DOHH2 (cell line): Measurements from ENCODE around the gene AMPH.

Experiments
- H3F3A ChIP-seq: fragments of 200-600 bp; sonication (generic), shearing (Covaris generic); 2 replicates; pipeline ENCODE4 v1.6.0; 2016; ENCODE audit warnings: antibody characterized with exemption, mild to moderate bottlenecking; ENCODE audit not compliant: control insufficient read depth, insufficient read depth
- H3K27ac ChIP-seq: fragments of 200-600 bp; sonication (generic); 2 replicates; pipeline ENCODE4 v1.5.1; 2014; ENCODE audit warnings: low read depth, mild to moderate bottlenecking, low read length, moderate library complexity
- H3K27me3 ChIP-seq: fragments of 200-600 bp; sonication (generic); 2 replicates; pipeline ENCODE4 v1.6.1; 2014; ENCODE audit warnings: mild to moderate bottlenecking, low read length, mixed read lengths; ENCODE audit not compliant: control insufficient read depth
- H3K36me3 ChIP-seq: fragments of 200-600 bp; sonication (generic); 2 replicates; pipeline ENCODE4 v1.6.1; 2014; ENCODE audit warnings: mild to moderate bottlenecking, low read length, moderate library complexity, mixed read lengths; ENCODE audit not compliant: control insufficient read depth
- H3K4me1 ChIP-seq: fragments of 200-600 bp; sonication (generic); 2 replicates; pipeline ENCODE4 v1.6.1; 2014; ENCODE audit warnings: mild to moderate bottlenecking, low read length, mixed read lengths; ENCODE audit not compliant: control insufficient read depth
- H3K4me2 ChIP-seq: fragments of 200-600 bp; sonication (generic); 2 replicates; pipeline ENCODE4 v1.6.0; 2014; ENCODE audit warnings: mild to moderate bottlenecking, low read length, moderate library complexity
- H3K4me3 ChIP-seq: fragments of 200-600 bp; sonication (generic); 2 replicates; pipeline ENCODE4 v1.5.1; 2014; ENCODE audit warnings: mild to moderate bottlenecking, low read length, mixed read lengths
- H3K79me2 ChIP-seq: fragments of 200-600 bp; sonication (generic); 2 replicates; pipeline ENCODE4 v1.6.1; 2014; ENCODE audit warnings: mild to moderate bottlenecking, low read length, mixed read lengths; ENCODE audit not compliant: control insufficient read depth
- H3K9me2 ChIP-seq: fragments of 200-600 bp; sonication (generic); replicated peaks from 2 replicates; pipeline ENCODE4 v1.6.1; 2014; ENCODE audit warnings: mild to moderate bottlenecking, low read length, mixed read lengths; ENCODE audit not compliant: control insufficient read depth
- H3K9me3 ChIP-seq: fragments of 200-600 bp; sonication (generic); 2 replicates; pipeline ENCODE4 v1.6.1; 2014; ENCODE audit warnings: antibody characterized with exemption, low read length, mixed read lengths; ENCODE audit not compliant: control insufficient read depth, insufficient read depth
- H4K20me1 ChIP-seq: fragments of 200-600 bp; sonication (generic); 2 replicates; pipeline ENCODE4 v1.6.0; 2014; ENCODE audit warnings: low read depth, mild to moderate bottlenecking, antibody characterized with exemption, low read length, moderate library complexity; ENCODE audit not compliant: control insufficient read depth, insufficient read depth
- EZH2phosphoT487 ChIP-seq: fragments of 200-600 bp; sonication (generic); IDR thresholded peaks from 2 replicates; pipeline ENCODE4 v1.6.1; 2017; ENCODE audit warnings: borderline replicate concordance, mild to moderate bottlenecking, antibody characterized with exemption, low read length, moderate library complexity, mixed read lengths
- TF ChIP-seq, protein P1 (sequence below): fragments of 200-600 bp; sonication (generic); IDR thresholded peaks from one replicate; pipeline ENCODE4 v1.5.1; 2014; ENCODE audit warnings: antibody characterized with exemption, mild to moderate bottlenecking, low read depth, low read length; ENCODE audit not compliant: poor library complexity, severe bottlenecking

Gene AMPH

DNA sequence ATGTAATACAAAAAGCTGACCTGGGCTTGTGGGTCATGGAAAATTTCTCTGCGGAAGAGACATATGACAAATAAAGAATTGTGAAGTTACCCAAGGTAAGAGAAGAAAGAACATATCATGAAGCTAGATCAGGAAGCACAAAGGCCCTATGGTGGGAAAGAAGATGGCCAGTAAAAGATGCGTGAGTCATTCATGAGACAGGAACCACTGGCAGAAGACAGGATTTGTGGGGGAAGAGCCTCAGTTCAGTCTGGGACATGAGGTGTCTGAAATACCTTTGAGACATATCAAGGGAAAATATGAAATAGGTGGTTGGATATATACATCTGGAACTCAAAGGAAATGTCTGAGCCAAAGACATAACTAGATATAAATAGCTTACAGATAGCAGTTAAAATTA lies 27.7 kb upstream of the AMPH start:
- H3K4me3 ChIP-seq: no peak overlapping the region
- H3K79me2 ChIP-seq: no peaks in the 10 kb centered on the region
- H3K9me3 ChIP-seq: no peaks in the 10 kb centered on the region
- no peak overlapping the region for H3K27ac ChIP-seq
- no peaks in the 10 kb centered on the region for H3K36me3 ChIP-seq
- H3K9me2 ChIP-seq: no peaks in the 10 kb centered on the region
- TF ChIP-seq EZH2phosphoT487: no peak
- TF ChIP-seq, protein P1, sequence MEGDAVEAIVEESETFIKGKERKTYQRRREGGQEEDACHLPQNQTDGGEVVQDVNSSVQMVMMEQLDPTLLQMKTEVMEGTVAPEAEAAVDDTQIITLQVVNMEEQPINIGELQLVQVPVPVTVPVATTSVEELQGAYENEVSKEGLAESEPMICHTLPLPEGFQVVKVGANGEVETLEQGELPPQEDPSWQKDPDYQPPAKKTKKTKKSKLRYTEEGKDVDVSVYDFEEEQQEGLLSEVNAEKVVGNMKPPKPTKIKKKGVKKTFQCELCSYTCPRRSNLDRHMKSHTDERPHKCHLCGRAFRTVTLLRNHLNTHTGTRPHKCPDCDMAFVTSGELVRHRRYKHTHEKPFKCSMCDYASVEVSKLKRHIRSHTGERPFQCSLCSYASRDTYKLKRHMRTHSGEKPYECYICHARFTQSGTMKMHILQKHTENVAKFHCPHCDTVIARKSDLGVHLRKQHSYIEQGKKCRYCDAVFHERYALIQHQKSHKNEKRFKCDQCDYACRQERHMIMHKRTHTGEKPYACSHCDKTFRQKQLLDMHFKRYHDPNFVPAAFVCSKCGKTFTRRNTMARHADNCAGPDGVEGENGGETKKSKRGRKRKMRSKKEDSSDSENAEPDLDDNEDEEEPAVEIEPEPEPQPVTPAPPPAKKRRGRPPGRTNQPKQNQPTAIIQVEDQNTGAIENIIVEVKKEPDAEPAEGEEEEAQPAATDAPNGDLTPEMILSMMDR: no peak
- no peak overlapping the region for H3K4me2 ChIP-seq
- peaks cover 4% of the 10 kb centered on the region for H3K27me3 ChIP-seq
- H3F3A ChIP-seq: no peaks in the 10 kb centered on the region
- H4K20me1 ChIP-seq: no peaks in the 10 kb centered on the region
- no peaks in the 10 kb centered on the region for H3K4me1 ChIP-seq

DNA sequence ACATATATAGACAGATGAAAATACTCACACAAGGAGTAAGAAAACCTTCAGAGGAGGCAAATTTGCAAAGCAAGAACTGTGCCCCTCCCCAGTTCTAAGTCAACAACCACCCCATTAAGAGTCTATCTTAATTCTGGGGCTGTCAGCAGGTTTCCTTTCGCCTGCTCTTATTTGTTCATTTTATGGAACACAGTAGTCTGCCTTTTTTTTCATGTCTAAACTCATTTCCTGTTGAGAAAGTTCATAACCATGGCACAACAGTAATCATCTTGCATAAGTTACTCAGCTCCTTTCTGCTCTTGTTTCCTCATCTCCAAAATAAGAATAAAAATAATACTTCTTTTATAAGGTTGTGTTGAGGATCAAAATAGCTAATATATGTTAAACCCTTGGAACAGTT lies 25.8 kb upstream of the AMPH start:
- Histone ChIP-seq H3K79me2 (no peaks in the 10 kb centered on the region), H3K9me2 (no peaks in the 10 kb centered on the region), H3K4me2 (no peak overlapping the region), H3K36me3 (no peaks in the 10 kb centered on the region), H3K27me3 (no peaks in the 10 kb centered on the region; the same call in 1 of the 2 replicates), H3K27ac (no peak overlapping the region), H3K9me3 (no peaks in the 10 kb centered on the region), H4K20me1 (no peaks in the 10 kb centered on the region), H3F3A (no peaks in the 10 kb centered on the region), H3K4me1 (no peaks in the 10 kb centered on the region), H3K4me3 (no peak overlapping the region)
- TF ChIP-seq EZH2phosphoT487: no peak
- TF ChIP-seq, protein P1: no peak

DNA sequence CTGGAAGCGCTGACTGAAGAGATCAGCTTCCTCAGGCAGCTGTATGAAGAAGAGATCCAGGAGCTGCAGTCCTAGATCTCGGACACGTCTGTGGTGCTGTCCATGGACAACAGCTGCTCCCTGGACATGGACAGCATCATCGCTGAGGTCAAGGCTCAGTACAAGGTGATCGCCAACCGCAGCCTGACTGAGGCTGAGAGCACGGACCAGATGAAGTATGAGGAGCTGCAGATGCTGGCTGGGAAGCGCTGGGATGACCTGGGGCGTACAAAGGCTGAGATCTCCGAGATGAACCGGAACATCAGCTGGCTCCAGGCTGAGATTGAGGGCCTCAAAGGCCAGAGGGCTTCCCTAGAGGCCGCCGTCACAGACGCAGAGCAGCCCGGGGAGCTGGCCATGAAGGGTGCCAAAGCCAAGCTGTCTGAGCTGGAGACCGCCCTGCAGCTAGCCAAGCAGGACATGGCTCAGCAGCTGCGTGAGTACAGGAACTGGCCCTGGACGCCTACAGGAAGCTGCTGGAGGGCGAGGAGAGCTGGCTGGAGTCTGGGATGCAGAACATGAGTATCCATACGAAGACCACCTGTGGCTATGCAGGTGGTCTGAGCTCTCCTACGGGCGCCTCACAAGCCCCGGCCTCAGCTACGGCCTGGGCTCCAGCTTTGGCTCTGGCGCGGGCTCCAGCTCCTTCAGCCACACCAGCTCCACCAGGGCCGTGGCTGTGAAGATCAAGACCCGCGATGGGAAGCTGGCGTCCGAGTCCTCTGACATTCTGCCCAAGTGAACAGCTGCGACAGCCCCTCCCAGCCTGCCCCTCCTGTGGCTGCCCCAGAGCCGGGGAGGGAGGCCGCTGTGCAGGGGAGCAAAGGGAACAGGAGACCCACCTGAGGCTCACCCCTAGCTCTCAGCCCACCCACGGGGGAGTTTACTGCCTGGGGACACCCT lies 24.9 kb upstream of the AMPH start:
- Histone ChIP-seq H3K9me2 (no peaks in the 10 kb centered on the region), H3K9me3 (no peaks in the 10 kb centered on the region), H3K4me3 (no peak overlapping the region), H3F3A (no peaks in the 10 kb centered on the region), H3K27me3 (no peaks in the 10 kb centered on the region), H3K27ac (no peak overlapping the region), H3K79me2 (no peaks in the 10 kb centered on the region), H3K4me1 (no peaks in the 10 kb centered on the region), H3K4me2 (no peak overlapping the region), H3K36me3 (no peaks in the 10 kb centered on the region), H4K20me1 (no peaks in the 10 kb centered on the region)
- TF ChIP-seq, protein P1: no peak
- TF ChIP-seq EZH2phosphoT487: no peak
